Pancreas (tissue), 10 donors: ENCODE results near the gene PDE10A. TPM values are rescaled to one million over a fixed set of nuclear protein-coding genes. Genes with fewer than 3 reads are reported as not detected.

Experiments used
- ATAC-seq, 4 donors: fragments of 200-7000 bp; cut with Tn5 transposase; one replicate each; pipeline versions ENCODE4 v1.8.0 to v1.9.1; 2020; ENCODE audit warnings: mild to moderate bottlenecking in 4 of 4, moderate library complexity in 4 of 4
- DNase-seq, 6 donors: peaks; one replicate each; pipeline ENCODE4 v3.0.0-alpha.2; 2020
- FAIRE-seq: peaks from 2 replicates; lab custom pipeline; 2012; peaks lifted over from hg19 to GRCh38; lab: Jason Lieb, UNC
- H3K27ac ChIP-seq, 4 donors: fragments of 200-600 bp; sonication (generic); 1 replicate in 3 of 4; 2 replicates in 1 of 4; pipeline versions ENCODE4 v1.5.0 to v1.8.0; 2020
- H3K27me3 ChIP-seq, 4 donors: fragments of 200-600 bp; one replicate each; pipeline ENCODE4 v1.8.0; 2021
- H3K36me3 ChIP-seq, 3 donors: fragments of 200-600 bp; sonication (generic) in 1 of 3; one replicate each; pipeline versions ENCODE4 v1.5.0 to v1.8.0; 2020 to 2021
- H3K4me1 ChIP-seq, 3 donors: fragments of 200-600 bp; one replicate each; pipeline ENCODE4 v1.8.0; 2021
- H3K4me3 ChIP-seq, 4 donors: fragments of 200-600 bp; sonication (generic) in 2 of 4; one replicate each; pipeline versions ENCODE4 v1.5.0 to v1.8.0; 2020 to 2021
- H3K9me3 ChIP-seq, 4 donors: fragments of 200-600 bp; one replicate each; pipeline ENCODE4 v1.8.0; 2021
- WGBS, 2 donors: extraction: QIAGEN DNeasy Blood & Tissue Kit; methylation state at CpG; one replicate each; pipeline ENCODE4 v1.1.7; 2013; 5-methylcytosine and 5-hydroxymethylcytosine counted together
- intact Hi-C, 3 donors: fragments of 100-400 bp; cut with DNase I; formaldehyde crosslinking; loops; one replicate each; pipeline versions ENCODE4 v1.11.1 to v1.14.2; 2022
- polyA plus RNA-seq, 2 donors: library from polyadenylated mRNA; stranded (reverse); fragments of 200-250 nt; gene quantifications; one replicate each; pipeline ENCODE4 v1.2.3, GENCODE V29; 2013
- total RNA-seq, 6 donors: library from RNA; stranded (reverse); fragmentation: NEBNext Ultra II Directional in 4 of 6; extraction: Animal tissue kit (Norgen Biotek cat#: 25700) in 4 of 6; gene quantifications; one replicate each; pipeline versions ENCODE4 v1.2.1 to v1.2.4, GENCODE V29; 2021 to 2023
- TF ChIP-seq, protein P1 (sequence below), 4 donors: fragments of 200-600 bp; sonication (generic) in 3 of 4; IDR thresholded peaks; one replicate each; pipeline versions ENCODE4 v1.5.0 to v1.8.0; 2021; ENCODE audit warnings: antibody characterized with exemption in 4 of 4
- donor health status: healthy with polysubstance abuse.
- donor health status: DM: no; HTN: no; CAD: no; lungs with moderate emphysema.
- donor health status: DM: no; HTN: no; CAD: no.
- donor health status: control.
- donor health status: control.
- donor health status: Bipolar disorder and iron deficiency.
- donor health status: DM: yes; HTN: yes; CAD: no.
- donor health status: DM: no; HTN: no; CAD: no.
- donor health status: DM: no; HTN: no; CAD: no.
- donor health status: DM: yes; HTN: yes; CAD: no.

The PDE10A gene
- total and polyA plus RNA-seq, 8 donors: 0.83 to 5.7 (median 2.7) TPM

DNA sequence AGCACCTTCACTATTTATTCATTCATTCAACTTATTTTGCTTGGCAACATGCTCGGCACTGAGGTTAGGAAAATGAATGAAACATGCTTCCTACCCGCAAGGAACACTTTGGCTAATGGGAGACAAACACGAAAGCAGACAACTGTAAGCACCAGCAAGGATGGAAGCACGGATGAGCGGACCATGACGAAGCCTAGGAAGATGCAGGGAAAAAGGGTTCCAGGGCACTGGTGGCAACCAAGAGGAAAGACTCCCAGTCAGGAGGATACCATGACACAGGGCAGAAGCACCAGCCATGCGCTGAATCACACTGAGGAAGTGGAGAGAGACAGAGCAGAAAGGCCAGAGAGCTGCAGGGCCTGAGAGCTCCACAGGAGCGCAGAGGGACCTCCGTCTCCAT is 9.8 kb downstream of the PDE10A start:
- no peaks in the 10 kb centered on the region for H3K36me3 ChIP-seq
- no peak for DNase-seq
- no peaks in the 10 kb centered on the region for H3K4me1 ChIP-seq
- TF ChIP-seq, protein P1, sequence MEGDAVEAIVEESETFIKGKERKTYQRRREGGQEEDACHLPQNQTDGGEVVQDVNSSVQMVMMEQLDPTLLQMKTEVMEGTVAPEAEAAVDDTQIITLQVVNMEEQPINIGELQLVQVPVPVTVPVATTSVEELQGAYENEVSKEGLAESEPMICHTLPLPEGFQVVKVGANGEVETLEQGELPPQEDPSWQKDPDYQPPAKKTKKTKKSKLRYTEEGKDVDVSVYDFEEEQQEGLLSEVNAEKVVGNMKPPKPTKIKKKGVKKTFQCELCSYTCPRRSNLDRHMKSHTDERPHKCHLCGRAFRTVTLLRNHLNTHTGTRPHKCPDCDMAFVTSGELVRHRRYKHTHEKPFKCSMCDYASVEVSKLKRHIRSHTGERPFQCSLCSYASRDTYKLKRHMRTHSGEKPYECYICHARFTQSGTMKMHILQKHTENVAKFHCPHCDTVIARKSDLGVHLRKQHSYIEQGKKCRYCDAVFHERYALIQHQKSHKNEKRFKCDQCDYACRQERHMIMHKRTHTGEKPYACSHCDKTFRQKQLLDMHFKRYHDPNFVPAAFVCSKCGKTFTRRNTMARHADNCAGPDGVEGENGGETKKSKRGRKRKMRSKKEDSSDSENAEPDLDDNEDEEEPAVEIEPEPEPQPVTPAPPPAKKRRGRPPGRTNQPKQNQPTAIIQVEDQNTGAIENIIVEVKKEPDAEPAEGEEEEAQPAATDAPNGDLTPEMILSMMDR (IDR thresholded peaks at IDR 0.05): no peak
- WGBS, 2 donors: 64 to 72% methylated on average over 9 of the region's 9 CpGs
- no peak for ATAC-seq
- no peak overlapping the region for H3K4me3 ChIP-seq
- no peak overlapping the region for H3K27ac ChIP-seq
- no peak for FAIRE-seq
- H3K27me3 ChIP-seq: peaks cover 0 to 2% (median 0%) of the 10 kb centered on the region in 4 donors
- intact Hi-C loops: no loop called here
- H3K9me3 ChIP-seq: no peaks in the 10 kb centered on the region

DNA sequence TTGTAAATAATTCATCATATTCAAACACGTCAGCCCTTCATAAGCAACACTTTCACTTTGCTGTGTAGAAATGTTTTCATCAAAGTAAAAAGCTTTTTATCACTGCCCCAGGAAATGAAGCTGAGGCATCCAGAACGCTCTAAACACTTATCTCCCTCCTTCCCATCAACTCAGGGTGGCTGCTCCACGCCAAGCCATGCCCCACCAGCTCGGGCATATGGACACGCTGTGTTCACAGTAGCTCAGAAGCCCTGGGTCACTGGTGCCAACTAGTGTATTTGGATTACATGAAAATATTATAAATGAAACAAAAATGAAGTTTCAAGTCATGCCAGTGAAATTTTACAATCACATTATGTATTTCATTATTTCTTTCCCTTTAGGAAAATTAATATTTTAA is 10.3 kb downstream of the PDE10A start:
- intact Hi-C loops: no loop called here
- WGBS, 2 donors: 43 to 53% methylated on average over 5 of the region's 5 CpGs
- no peaks in the 10 kb centered on the region for H3K4me1 ChIP-seq

DNA sequence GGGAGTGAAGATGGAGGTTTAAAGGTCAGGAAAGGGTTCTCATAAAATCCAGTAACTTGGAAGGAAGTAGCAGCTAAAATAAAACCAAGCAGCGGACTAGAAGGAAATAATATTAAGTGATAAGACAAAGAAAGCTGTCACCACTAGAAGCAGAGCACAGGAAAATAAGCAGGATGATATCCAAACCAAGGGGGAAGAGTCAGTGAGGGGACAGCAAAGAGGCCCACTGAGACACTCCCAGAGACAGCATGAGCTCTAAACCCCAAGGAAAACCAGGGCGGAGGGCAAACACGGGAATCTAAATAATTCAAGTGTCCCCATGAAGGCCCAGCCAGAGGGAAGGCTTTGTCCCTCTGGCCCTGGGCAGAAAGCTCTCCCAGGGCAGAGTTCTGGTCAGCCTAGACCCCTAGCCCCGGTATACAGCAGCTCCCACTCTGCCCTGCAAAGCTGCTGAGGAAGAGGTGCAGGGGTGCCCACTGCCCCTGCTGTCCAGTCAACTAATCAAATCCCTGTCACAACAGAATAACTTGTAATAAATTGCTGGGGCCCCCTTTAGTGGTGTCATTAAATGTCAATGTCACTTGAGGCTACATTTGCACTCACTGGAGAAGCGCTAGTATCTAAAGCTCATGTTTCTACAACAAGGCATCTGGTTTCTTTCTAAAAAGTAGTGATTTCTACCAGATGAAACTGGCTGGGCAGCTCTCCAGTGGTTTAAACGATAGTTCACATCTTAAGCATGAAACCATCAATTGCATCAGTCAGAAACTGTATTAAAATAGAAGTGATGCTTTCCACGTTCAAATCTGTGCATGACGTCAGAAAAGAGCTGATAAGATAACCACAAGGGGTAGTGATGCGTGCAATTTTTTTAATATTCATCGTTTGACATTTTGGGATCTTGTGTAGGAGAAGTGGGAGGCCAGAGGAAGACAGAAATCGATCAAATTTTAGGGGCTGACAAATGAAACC is 13.6 kb downstream of the PDE10A start:
- FAIRE-seq: no peak
- no peak overlapping the region for H3K27ac ChIP-seq
- 57 to 58% methylated on average over 11 of the region's 11 CpGs for WGBS, 2 donors

More for the DNA sequence above, 10.3 kb downstream of the PDE10A start:
- DNase-seq (no peak), FAIRE-seq (no peak), ATAC-seq (no peak)
- TF ChIP-seq, protein P1 (IDR thresholded peaks at IDR 0.05): no peak
- Histone ChIP-seq H3K4me3 (no peak overlapping the region), H3K36me3 (no peaks in the 10 kb centered on the region), H3K27ac (no peak overlapping the region), H3K27me3 (peaks cover 0 to 2% (median 0%) of the 10 kb centered on the region in 4 donors), H3K9me3 (no peaks in the 10 kb centered on the region)

DNA sequence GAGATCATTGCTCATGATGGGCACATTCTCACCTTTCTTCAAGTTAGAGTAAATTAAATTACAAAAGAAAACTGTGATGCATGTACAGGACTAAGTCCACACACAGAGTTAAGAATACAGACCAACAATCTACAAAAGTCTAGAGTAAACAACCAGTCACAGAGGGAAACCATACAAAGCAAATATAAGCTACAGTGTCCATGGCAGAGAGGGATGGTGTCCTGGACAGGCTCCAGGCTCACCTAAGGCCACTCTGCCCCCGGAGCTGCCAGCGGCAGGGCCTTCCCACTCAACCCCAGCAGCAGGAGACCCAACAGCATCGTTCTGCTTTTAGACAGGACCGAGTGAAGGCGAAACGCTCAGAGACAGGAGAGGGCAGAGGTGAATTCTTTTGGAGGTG is 16.0 kb downstream of the PDE10A start:
- TF ChIP-seq, protein P1 (IDR thresholded peaks at IDR 0.05): no peak
- Histone ChIP-seq H3K4me1 (no peaks in the 10 kb centered on the region), H3K36me3 (no peaks in the 10 kb centered on the region), H3K9me3 (no peaks in the 10 kb centered on the region), H3K27me3 (peaks cover 0 to 2% (median 0%) of the 10 kb centered on the region in 4 donors), H3K4me3 (no peak overlapping the region), H3K27ac (no peak overlapping the region)
- ATAC-seq: no peak
- no peak for FAIRE-seq
- intact Hi-C loops: no loop called here
- no peak for DNase-seq
- WGBS, 2 donors: 33 to 36% methylated on average over 6 of the region's 6 CpGs

More for the DNA sequence above, 13.6 kb downstream of the PDE10A start:
- ATAC-seq (no peak), DNase-seq (no peak)
- H3K27me3 ChIP-seq: peaks cover 0 to 2% (median 0%) of the 10 kb centered on the region in 4 donors
- TF ChIP-seq, protein P1 (IDR thresholded peaks at IDR 0.05): no peak
- intact Hi-C loops: no loop called here
- H3K4me3 ChIP-seq: no peak overlapping the region
- H3K4me1 ChIP-seq: no peaks in the 10 kb centered on the region
- no peaks in the 10 kb centered on the region for H3K9me3 ChIP-seq
- no peaks in the 10 kb centered on the region for H3K36me3 ChIP-seq

DNA sequence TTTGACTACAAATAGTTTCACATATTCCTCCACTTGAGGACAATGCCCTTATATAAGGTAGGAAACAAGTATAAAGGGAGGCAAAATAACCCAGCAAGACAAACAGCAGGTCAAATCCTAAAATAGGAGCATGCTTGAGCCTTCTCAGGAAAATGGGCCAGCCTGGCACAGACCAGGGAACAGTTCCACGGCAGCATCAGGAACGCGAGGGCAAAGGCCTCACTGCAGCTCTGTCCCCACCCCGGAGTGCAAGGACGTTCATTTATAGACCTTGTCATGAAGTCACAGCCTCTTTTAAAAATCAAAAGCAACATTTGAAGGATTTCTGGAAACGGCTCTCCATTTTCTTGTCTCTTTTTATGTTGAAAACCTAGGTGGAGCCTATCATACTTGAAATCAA is 17.1 kb downstream of the PDE10A start:
- FAIRE-seq (no peak), ATAC-seq (no peak), DNase-seq (no peak)
- Histone ChIP-seq H3K27ac (no peak overlapping the region), H3K4me3 (no peak overlapping the region), H3K36me3 (no peaks in the 10 kb centered on the region), H3K9me3 (no peaks in the 10 kb centered on the region), H3K27me3 (peaks cover 0 to 2% (median 0%) of the 10 kb centered on the region in 4 donors), H3K4me1 (no peaks in the 10 kb centered on the region)
- intact Hi-C loops: no loop called here
- 59 to 72% methylated on average over 6 of the region's 6 CpGs for WGBS, 2 donors
- TF ChIP-seq, protein P1 (IDR thresholded peaks at IDR 0.05): no peak
